NCI-H2196 (cell line): ENCODE measurements around the gene SLC6A2.
"Not testable (repeated sequence)": the region's sequence is repeated elsewhere in the genome, so short reads cannot be mapped to it uniquely, and the experiment has no call there.

Experiments
- DNase-seq: peaks from one replicate; lab custom pipeline; 2025; ENCODE audit not compliant: unreplicated experiment; lab: John Stamatoyannopoulos, UW

SLC6A2 gene

GRCh38 chr16:55655897-55656681 lies at the start of gene SLC6A2:
Gene SLC6A2, plus strand, starts transcription at chr16:55655988. Its CDS starts 707 bp downstream, at chr16:55656695.
- DNase-seq: no peak

- no peak for DNase-seq
Measured at GRCh38 chr16:55613613-55614335, 42.0 kb upstream of the SLC6A2 start.

- DNase-seq: no peak
Measured at GRCh38 chr16:55615071-55615470, 40.7 kb upstream of the SLC6A2 start.

GRCh38 chr16:55615670-55616069 lies 40.1 kb upstream of the SLC6A2 start:
- not testable (repeated sequence) for DNase-seq

DNA sequence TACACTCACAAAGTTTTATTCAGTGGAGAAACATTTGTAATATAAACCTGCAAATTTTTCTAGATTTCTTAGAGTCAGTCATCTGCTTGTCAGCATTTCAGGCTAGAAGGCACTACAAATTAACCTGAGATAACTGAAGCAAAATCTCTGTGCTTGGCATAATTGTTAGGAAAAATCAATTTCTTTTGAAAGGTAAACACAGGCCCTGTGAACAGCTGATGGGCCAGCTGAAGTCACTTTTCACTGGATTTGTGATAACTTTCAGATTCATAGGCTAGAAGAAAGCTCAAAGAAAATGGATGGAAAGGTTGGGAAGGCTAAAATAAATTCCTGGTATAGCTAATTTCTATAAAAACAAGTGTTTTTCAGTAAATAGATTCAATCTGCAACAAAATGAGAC lies 34.0 kb upstream of the SLC6A2 start:
- DNase-seq: no peak

DNA sequence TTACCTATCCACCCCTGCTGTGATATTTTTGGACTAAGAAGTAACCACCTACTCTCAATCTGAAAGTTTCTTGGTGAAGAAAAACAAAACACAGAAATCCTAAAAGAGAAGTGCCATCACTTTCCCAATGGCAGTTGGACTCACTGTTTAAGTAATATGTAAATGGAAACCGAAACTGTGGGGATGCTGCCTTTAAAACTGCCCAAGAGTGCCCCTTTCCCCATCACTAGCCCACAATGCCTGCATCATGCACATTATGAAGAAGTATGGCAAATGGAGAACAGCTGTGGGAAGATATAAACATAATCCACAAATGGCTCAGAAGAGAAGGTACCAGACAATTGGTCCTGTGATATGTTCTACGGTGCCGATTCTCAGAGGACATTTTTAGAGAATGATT lies 33.5 kb upstream of the SLC6A2 start:
- no peak for DNase-seq

GRCh38 chr16:55622930-55623561 lies 32.7 kb upstream of the SLC6A2 start:
- DNase-seq: no peak

GRCh38 chr16:55623640-55624039 lies 32.1 kb upstream of the SLC6A2 start:
- no peak for DNase-seq

DNA sequence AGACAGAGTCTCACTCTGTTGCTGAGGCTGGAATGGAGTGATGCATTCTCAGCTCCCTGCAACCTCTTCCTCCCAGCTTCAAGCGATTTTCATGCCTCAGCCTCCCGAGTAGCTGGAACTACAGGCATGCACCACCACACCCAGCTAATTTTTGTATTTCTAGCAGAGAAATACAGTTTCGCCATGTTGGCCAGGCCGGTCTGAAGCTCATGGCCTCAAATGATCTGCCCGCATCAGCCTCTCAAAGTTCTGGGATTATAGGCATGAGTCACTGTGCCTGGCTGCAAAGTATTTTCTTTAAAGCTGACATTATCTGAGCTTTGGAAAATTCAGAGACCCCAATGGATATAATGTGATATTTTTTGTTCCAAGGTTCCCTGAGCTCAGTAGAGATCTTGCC lies 31.1 kb upstream of the SLC6A2 start:
- DNase-seq: no peak

DNA sequence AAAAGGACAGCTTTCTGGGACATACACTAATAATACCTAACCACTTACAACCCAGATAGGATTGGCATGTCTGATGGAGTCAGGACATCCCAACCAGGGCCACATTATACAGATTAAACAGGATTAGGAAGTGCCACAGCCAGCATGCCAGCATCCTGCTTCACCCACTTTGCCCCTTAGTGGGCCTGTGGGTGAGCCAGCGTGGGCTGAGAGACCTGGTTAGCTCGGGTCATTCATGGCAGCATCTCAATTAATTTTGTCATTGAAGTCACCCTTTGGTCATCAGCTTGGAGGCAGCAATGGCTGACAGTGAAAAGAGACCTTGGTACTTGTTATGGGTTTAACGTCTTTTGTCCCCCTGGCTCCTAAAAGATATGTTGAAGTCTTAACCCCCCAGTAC lies 29.9 kb upstream of the SLC6A2 start:
- DNase-seq: no peak

- no peak for DNase-seq
Measured at GRCh38 chr16:55628306-55628968, 27.4 kb upstream of the SLC6A2 start.

DNA sequence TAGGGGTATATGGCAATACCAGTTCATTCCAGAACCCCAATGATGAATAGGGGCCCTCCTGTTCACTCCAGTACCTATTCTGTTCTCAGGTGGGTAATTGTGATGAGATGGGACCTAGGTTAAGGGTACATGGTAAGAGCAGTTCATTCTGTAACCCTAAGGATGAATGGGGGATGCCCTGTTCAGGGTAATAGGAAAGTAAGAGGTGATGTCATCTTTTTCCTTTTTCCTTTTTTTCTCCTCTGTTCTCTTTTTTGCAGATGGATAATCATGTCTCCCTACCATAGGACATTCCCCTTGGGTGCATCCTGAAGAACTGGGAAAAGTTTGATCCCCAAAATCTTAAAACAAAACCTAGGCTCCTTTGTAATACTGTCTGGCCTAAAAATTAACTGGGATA lies 25.0 kb upstream of the SLC6A2 start:
- no peak for DNase-seq

DNA sequence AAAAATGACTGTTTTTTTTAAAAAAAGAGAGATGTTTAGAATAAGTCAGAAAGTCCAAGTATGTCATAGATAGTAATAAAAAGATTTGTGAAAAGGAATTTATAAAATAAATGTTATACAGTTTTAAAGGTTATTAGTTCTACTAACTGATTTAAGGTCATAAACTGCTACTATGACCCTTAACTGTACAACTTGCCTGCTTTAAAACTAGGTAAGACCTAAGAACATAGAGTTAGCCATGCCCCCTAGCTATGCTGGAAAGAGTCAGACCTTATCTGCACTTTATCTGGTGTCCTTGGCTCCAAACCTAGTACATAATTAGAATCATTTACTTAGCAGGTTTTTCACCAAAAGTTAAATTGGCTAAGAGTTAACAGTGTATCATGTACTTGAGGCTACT lies 23.5 kb upstream of the SLC6A2 start:
- DNase-seq: no peak

GRCh38 chr16:55634193-55634592 lies 21.6 kb upstream of the SLC6A2 start:
- DNase-seq: no peak

DNA sequence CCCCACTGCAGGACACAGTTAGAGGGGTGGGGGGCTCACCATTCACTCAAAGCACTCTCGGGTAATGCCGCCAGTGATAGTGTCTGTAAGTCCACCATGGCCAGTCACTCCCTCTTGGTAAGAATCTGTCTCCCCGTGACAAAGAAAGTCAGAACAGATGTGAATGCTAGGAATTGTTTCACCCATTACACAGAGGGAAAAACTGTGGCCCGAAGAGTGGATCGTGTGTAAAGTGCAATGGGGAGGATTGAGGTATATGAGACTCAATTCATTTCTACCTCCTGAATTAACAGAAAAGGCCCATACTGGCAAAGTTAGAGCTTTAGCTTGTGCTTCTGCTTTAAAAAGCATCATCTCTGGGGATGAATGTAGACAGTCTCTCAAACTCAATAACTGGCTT lies 17.5 kb upstream of the SLC6A2 start:
- no peak for DNase-seq

DNA sequence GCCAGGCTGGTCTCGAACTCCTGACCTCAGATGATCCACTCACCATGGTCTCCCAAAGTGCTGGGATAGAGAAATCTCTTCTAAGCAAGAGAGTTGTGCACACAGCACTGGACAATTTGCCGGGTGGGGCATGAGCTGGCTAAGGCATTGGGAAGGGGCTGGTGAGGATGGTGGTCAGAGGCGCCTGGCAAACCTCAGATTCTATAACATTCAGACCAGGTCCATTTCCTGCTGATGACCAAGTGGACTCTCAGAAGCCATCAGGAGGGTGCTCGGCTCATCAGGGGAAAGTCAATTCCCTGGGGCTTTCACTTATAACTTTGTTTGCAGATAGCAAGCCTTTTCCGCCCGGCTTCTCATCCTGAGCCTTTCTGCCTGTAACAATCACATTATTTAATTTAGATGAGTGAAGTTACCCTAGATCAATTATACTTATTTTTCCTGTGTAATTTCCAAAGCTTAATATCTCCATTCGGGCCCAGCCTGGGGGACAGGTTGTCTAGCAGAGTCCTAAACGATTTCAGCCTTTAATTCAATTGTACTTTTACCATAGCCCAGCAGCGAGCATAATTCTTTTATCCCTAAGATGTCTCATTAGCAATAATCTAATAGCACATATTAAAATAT lies 15.0 kb upstream of the SLC6A2 start:
- DNase-seq: no peak

DNA sequence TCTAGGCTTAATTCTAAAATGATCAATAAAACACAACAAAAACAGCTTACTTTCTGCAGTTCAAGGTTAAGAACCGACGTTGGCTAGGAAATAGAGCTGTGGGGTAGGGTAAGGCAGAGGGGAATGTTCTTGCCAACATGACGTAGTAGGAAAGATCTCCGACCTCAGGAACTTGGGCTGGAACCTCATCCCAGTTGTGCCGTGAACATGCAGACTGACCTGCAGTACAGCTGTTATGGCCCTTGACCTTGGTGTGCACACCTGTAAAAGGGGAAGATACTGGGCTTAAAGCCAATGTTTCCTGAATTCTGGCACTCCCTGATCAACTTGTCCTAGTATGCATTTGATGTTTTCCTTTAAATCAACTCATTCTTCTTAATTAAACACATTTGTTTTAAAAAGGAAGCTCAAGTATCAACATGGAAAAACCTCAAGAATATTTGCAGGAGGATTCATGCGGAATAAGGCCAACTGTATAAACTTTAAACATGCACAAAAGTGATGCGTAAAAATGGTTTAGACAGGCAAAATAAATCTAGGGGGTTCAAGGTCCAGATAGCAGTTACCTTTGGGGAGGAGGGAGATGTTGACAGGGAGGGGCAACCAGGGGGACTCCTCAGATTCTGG lies 14.2 kb upstream of the SLC6A2 start:
- DNase-seq: no peak

DNA sequence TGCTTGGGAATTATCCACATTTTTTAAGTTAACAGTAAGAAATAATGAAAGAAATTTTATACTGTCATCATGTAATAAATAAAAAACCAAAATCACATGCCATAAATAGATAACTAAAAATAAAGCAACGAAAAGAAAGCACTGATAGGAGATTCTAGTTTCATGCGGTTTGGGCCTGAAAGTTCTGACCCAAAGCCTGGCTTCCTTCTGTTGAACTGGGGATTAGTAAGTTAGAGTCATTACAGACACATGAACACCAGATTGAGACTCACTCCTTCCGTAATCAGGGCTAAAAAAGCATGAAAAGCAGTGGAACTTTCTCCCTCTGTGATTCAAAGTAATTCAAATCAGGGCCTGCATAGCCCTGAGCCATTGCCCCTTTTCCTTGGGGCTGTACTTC lies 13.2 kb upstream of the SLC6A2 start:
- DNase-seq: no peak

DNA sequence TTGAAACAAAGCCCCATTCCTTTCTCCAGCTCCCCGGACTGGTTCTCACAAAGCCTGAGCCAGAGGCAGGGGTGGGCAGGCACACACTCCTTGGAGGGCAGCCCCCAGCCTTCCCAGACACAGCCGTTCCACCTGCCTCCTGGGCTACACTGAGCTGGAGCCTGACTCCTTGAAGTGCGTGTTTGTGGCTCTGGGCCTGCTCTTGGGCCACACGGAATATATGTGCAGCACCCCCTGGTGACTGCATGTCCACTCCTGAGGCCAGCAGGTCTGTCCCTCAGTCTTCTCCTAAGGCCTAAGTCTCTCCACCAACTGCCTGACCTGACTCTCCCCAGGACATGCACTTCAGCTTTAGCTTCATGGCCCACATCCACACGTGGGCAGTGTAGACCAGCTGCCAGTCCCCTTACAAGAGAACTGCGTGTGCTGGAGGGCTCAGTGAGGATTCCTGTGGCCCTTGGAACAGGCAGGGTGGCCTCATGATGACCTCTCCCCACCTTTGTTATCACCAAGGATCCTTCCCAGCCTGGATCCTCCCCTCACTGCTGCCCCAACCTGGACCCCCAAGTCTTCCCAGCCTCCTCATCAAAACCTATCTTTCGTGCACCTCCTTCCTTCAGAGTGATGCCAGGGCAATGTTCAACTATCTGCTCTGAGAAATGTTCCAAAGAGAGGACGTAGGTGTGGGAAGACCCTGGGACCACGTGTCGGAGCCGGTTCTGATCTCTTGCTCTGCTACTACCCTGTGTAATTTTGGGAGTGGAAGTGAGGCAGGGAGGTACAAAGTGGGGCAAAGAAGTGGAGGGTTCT lies 12.4 kb upstream of the SLC6A2 start:
- no peak for DNase-seq

- DNase-seq: no peak
Measured at GRCh38 chr16:55645986-55646385, 9.8 kb upstream of the SLC6A2 start.
